NCI-H1417 treated with DMSO at 0.1 percent for 48 hours (cell line): ENCODE measurements around the gene PRR16.
"Not testable (repeated sequence)": the region's sequence is repeated elsewhere in the genome, so short reads cannot be mapped to it uniquely, and the experiment has no call there.

Experiments used
- DNase-seq: peaks from one replicate; lab custom pipeline; 2025; lab: John Stamatoyannopoulos, UW

Gene PRR16

DNA sequence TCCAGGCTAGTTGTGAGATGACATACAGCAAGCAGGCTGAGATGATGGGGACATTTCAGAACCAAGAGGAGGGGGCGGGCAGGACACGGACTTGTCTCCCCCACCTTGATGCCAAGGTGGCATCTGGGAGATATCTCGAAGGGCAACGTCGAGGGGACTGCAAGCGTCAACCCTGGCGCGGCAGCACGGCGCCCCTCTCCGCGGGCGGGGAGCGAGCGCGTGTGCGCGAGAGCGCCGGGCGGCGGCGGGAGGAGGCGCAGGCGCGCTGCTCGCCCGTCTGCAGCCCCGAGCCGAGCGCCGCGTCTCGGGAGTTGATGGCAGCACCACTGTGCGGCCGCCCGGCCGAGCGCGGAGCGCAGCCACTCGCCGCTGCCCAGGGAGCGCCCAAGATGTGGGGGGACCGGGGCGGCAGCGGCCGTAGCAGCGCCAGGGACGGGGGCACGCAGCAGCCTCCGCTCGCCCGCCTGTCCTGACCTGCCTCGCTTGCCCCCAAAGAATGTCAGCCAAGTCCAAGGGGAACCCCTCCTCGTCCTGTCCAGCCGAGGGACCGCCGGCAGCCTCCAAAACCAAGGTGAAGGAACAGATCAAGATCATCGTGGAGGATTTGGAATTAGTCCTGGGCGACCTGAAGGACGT is at the start of gene PRR16:
Gene PRR16, plus strand, starts transcription at position 310 of the 636 bp plus-strand sequence.
- no peak for DNase-seq

DNA sequence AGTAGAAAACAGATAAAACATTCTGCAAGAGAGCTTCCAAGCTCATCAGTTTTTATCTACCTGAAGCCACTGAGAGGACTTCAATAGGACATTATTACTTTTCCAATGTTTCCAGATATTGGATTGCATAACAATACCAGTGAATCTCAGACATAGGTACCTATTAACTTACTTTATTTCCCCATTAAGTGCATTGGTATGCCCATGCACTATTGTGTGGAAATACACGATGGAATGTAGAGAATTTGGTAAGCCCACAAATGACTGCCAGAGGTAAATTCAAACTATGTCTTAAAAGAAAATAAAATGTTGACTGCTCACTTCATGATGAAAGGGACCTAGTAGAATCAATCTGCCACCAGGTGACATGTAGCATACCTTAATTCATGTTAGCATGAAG is 48.1 kb upstream of the PRR16 start:
- no peak for DNase-seq

DNA sequence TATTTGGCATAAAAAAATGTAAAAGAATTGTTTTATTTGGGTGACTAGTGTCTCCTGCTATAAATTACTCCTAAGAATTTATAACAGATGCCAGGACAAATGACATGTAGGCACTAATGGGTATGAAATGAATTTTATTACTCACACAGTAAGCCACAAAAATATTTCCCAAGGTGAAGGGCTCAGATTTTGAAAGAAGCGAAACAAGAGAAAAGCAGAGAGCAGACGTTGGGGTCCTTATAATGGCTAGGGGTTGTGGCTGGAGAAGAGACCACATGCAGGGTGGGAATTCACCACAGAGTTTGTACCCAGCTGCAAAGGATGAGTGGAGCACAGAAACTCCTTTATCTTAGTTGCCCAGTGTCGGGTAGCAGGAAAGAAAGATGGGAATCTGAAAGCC is 45.0 kb upstream of the PRR16 start:
- DNase-seq, result no peak

DNA sequence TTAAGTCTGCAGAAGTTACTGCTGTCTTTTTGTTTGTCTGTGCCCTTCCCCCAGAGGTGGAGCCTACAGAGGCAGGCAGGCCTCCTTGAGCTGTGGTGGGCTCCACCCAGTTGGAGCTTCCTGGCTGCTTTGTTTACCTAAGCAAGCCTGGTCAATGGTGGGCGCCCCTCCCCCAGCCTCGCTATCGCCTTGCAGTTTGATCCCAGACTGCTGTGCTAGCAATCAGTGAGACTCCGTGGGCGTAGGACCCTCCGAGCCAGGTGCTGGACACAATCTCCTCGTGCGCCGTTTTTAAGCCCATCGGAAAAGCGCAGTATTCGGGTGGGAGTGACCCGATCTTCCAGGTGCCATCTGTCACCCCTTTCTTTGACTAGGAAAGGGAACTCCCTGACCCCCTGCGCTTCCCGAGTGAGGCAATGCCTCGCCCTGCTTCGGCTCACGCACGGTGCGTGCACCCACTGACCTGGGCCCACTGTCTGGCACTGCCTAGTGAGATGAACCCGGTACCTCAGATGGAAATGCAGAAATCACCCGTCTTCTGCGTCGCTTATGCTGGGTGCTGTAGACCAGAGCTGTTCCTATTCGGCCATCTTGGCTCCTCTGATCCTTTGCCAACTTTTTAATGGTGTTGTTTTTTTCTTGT is 37.3 kb upstream of the PRR16 start:
- not testable (repeated sequence) for DNase-seq

DNA sequence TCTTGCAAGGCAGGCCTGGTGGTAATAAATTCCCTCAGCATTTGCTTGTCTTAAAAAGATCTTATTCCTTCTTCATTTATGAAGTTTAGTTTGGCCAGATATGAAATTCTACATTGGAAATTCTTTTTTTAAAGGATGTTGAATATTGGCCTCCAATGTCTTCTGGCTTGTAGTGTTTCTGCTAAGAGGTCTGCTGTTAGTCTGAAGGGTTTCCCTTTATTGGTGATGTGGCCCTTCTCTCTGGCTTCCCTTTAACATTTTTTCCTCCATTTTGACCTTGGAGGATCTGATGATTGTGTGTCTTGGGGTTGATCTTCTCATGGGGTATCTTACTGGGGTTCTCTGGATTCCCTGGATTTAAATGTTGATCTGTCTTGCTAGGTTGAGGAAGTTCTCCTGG is 33.5 kb upstream of the PRR16 start:
- no peak for DNase-seq

DNA sequence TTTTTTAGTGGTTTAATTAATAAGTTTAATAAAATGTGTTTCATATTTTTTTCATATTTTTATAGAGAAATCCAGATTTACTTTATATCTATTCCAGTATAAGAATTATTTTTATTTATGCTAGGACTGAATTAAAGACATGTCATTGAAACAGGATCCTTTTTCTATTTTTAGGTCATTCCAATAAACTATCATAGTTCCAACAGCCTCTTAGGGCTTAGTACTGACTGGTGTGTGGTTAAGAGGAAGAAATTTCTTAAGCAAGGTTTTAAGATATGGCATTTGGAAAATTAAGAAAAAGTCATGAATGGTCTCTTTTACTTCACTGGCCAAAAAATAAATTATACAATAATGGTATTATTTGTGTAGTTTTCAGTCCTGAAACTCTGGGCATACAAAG is 31.2 kb upstream of the PRR16 start:
- DNase-seq, result no peak

DNA sequence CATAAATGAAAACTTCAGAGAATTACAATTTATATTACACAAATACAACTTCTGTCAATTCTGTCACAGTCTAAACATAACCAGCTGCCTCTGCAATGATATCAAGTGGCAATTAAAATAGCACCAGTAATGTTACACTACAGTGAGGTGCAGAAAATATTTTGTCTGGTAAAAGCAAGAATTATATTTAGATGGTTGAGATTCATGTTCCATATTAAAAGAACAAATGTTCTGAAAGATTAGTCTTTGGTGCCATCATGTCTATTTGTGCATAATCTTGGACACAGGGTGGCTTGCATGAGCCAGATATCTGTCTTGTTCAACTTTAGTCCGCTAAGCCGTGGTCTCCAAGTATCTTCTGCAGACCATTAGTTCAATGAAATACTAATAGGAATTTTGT is 29.0 kb upstream of the PRR16 start:
- DNase-seq, result no peak

DNA sequence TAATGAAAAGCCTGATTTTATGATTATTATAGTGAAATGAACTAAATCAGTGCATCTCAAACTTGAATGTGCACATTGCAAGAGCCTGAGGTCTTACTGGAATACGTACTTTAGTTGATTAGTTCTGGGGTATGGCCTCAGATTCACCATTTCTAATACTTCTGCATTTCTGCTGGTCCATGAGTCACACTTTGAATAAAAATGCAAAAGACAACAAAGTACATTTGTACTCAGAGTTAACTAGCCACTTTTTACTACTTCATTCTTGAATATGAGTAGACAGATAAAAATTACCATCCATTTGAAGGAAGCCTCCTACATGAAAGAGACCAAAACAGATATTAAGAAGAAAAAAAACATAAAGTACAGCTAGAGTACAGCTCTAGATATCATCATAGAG is 27.1 kb upstream of the PRR16 start:
- DNase-seq, result no peak

DNA sequence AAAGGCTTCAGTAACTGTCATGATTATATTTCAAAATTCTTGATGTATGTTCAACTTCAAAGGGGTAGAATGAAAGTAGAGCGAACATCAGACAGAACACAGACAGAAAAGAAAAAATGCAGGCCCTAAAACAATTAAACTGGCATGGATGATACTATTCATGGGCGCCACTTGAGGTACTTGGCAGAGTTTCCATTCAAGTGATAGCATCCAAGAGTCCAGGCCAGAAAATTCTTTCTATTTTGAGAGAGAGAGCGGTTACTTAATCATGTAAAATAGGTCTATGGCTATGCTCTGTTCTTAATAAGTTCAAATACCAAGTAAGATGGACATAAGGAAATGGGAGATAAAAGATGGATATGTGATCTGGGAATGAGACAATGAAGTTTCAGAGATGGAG is 21.4 kb upstream of the PRR16 start:
- no peak for DNase-seq

DNA sequence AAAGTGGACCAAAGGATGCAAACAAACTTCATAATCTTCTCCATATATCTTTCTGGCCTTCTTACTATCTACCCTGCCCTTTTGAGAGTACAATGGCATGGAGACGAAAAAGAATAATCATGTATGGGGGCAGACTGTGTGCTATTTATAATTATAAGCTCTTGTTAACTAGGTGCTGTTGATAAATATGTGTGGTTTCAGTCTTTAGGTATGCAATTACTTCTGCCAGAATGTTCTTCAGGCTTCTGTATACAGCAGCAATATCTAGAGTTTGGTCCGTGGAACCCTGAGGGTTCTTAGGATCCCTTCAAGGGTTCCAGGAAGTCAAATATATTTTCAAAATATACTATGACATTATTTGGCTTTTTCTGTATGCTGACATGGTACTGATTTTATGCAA is 20.5 kb upstream of the PRR16 start:
- no peak for DNase-seq

DNA sequence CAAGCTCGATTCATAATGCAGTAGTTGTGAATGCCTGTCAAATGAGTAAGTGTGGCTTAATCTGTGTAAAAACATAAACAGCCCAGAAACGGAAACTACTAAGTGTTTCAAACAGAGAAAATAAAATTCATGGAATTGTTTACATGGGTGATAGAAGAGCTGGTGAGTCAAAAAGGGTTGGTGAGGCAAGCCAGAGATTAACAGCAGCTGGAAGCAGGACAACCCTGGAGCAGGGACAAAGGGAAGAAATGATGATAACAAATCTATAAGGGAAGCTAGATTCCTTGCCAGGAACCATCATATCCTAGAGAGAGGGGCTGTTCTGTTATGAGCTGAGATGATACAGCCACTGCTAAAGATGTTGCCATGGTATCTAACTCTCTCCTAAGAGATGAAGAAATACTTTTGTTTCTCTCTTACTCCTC is 18.0 kb upstream of the PRR16 start:
- no peak for DNase-seq

DNA sequence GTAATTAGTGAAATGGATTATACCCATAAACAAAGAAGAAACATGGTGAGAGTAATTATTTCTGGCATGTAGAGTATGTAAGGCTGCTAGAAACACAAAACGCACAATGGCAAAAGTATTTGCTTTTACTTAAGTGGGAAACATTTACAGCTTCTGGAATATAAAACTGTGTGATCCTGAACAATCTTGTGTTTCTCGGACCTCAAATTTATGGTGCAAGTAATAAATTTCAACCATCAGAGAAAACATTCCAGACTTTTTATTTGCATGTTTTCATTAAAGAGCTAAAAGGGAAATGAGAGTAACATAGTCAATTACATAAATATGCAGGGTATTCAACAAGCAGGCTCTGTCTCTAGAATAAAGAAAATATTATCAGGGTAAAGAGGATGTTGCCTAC is 17.2 kb upstream of the PRR16 start:
- no peak for DNase-seq

DNA sequence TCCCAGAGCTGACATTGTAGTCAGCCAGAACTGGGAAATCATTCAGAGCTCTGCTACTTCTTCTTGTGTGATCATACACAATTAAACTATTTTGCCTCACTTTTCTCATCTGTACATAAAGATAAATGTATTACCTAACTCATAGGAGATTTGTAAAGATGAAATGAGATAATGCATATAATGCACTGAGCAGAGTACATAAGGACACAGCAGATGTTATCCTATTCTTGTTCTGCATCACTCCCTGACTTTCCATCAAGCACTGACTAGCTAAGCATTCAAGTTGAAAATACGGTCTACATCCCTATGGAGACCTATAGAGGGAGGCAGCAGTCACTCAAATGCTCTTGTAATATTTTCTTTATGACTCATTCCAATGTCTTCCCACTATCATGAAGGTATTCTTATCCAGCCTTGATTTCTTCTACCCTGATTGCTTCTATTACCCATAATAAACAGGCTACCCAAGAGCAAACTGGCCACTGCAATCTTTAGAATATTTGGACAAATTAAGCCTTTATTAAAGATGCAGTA is 16.3 kb upstream of the PRR16 start:
- DNase-seq, result no peak

DNA sequence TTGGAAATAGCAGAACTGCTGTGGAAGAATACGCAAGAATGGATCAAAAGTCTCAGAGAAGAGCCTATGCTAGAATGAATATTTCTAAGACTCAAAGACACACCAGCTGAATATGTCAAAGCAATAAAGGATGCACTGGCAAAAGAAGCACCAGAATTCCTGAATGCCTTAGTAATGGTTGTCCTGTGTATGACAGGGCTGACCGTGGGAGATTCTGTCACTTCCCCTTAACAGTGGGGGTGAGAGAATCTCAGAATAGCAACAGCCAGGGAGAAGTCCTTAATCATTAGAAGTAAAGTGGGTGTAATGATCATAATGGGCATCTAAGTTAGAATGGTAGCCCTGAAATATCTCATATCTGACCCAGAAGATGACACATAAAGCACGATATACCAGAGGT is 14.6 kb upstream of the PRR16 start:
- DNase-seq, result no peak

DNA sequence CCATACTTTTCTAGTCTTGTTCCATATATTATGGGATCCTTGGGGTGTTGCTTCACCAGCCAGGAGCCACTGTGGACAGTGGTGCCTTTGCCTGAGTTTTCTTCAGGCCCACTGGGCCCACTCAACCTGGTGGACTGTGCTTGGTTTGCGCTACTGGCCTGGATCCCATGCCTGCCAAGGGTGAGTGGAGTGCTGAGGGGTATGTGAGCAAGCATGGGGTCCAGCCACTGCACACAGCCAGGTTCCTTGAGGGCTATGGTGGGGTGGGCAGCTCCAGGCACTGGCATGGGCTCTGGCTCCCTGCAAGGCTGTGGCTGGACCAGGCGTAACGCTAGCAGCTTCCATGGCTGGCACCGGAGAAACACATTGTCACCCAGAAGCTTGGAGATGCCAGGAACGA is 13.2 kb upstream of the PRR16 start:
- DNase-seq, result no peak

DNA sequence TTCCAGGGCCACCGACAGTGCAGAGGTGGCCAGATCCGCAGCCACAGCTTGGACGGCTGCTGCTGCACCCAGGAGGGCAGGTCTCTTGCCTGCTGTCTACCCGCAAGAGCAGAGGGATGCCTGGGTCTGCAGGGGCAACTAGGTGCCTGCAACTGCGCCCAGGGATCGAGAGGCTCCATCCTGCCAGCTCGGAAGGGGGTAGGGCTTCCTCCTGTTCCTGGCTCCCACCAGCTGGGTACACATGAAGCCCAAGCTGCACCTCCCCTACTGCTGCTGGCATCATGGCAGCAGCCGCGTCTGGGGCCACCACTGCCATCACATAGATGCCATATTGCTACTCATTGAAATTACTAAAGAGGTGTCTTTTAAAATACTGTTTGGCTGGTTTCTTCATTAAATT is 12.7 kb upstream of the PRR16 start:
- DNase-seq, result no peak

DNA sequence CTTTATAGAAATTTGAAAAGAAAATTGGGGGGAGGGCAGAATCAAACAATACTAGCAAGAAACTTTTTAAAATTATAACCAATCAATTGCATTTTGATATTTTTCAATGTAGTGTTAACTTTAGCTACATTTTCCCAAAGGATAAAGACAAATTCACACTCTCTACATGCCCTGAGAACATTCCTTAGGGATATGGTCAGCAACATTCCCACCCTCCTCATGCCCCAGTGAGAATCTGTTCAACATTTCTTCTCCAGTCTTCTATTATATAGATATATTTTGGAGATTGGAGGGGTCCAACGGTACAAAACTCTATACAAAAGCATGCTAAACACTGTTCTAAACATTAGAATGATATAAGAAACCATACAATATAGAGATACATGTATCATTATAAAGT is 11.6 kb upstream of the PRR16 start:
- no peak for DNase-seq

DNA sequence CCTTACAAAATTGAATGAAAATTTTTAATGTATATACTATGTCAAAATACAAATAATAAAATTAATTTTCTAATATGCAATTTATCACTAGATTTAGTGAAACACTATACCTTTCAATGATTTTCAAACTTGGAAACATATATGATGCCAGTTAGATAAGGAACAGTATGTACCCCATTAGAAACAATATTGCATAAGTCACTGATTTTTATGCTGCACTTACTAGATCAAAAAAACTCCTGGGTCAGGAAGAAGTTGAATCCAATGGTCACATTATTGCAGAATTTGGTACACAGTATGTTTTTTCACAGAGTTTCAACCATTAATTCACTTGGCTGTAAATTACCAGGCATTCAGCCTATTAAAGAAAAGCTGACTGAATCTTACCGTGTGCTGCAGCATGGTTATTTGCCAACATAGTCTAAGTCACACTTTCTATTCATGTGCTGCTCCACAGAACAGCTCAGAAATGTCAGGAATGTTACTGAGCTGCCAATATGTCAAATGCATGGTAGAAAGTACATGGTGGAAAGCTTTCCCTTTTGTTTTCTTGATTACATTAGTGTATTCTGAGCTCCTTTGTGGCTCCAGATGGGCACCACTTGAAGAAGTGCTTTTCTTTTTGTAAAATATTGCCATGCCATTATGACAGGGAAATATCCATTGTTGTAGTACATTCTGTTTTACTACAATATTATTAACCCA is 9.9 kb upstream of the PRR16 start:
- no peak for DNase-seq

DNA sequence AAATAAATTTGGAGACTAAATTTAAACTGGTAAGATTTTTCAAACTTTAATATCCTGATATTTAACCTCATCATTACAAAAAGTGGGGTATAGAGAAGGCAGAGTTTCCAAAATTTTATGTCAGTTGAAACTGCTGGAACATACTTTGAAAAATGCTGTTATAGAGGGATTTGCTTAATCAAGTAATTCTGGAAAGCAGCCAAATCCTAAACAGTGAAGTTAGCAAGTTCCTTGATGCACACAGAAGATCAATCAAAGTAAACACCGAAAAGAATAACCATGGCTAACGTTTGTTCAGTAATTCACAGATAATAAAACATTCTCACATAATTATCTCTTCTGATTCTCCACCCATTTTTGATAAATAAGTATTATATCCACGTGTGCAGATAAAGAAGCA is 8.1 kb upstream of the PRR16 start:
- DNase-seq, result no peak

DNA sequence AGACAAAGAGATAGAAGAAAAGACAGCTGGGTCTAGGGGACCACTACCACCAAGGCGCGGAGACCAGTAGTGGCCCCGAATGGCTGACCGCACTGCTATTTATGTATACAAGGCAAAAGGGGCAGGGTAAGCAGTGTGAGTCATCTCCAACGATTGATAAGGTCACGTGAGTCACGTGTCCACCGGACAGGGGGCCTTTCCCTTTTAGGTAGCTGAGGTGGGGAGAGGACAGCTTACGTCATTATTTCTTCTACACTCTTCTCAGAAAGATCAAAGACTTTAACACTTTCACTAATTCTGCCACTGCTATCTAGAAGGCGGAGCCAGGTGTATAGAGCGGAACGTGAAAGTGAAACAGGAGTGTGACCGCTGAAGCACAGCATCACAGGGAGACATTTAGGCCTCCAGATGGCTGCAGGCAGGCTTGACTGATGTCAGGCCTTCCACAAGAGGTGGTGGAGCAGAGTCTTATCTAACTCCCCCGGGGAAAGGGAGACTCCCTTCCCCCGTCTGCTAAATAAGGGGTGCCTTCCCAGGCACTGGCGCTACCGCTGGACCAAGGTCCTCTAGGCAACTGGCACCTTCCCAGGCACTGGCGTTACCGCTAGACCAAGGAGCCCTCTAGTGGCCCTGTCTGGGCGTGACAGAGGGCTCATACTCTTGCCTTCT is 6.1 kb upstream of the PRR16 start:
- DNase-seq, result no peak

DNA sequence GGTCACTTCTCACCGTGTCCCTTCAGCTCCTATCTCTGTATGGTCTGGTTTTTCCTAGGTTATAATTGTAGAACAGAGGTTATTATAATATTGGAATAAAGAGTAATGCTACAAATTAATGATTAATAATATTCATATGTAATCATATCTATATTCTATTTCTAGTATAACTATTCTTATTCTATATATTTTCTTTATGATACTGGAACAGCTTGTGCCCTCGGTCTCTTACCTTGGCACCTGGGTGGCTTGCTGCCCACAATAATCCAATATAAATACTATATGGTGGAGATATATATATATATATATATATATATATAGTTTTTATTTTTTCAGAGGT is 5.6 kb upstream of the PRR16 start:
- not testable (repeated sequence) for DNase-seq

DNA sequence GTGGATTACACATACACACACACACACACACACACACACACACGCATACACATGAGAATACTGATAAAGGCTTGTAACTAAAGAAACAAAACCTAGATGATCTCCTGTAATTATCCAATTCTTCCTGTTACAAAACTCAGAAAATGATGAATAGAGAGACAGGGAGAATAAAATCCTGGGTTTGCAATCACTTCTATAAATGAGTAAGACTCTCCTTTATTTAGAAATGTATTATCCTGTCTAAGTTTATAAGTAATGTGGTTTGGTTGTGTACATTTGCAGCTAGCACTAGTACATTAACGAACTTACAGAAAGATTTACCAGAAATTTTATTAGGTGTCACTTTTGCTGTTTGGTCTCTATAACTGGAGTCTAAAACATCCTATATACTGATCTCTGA is 2.8 kb upstream of the PRR16 start:
- DNase-seq, result no peak
